SIG-M5 treated with dmso at 0.1 percent for 504 hours (cell line): Measurements from ENCODE around the gene NOL4L.

Experiments used
- DNase-seq: peaks from one replicate; lab custom pipeline; 2025; ENCODE audit not compliant: unreplicated experiment; lab: John Stamatoyannopoulos, UW

NOL4L gene

DNA sequence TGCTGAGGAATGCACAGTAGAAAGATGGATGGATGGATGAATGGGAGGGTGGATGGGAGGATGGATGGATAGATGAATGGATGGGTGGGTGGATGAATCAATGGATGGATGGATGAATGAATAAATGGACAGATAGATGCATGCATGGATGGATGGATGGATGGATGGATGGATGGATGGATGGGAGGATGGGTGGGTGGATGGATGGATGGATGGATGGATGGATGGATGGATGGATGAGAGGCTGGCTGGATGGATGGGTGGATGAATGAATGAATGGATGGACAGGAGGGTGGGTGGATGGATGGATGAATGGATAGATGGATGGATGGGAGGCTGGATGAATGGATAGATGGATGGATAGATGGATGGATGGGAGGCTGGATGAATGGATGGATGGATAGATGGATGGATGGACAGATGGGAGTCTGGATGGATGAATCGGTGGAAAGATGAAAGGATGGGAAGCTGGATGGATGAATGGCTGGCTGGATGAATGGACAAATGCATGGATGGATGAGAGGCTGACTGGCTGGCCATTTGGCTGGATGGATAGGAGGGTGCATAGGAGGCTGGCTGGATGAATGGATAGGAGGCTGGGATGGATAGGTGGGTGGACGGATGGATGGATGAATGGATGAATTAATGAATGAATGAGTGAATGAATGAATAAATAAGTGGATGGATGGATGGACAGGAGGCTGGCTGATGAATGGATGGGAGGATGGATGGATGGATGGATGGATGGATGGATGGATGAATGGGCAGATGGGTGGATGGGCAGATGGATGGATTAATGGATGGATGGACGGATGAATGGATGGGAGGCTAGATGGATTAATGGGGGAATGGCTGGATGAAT is 28.3 kb upstream of the NOL4L start:
- no peak for DNase-seq

DNA sequence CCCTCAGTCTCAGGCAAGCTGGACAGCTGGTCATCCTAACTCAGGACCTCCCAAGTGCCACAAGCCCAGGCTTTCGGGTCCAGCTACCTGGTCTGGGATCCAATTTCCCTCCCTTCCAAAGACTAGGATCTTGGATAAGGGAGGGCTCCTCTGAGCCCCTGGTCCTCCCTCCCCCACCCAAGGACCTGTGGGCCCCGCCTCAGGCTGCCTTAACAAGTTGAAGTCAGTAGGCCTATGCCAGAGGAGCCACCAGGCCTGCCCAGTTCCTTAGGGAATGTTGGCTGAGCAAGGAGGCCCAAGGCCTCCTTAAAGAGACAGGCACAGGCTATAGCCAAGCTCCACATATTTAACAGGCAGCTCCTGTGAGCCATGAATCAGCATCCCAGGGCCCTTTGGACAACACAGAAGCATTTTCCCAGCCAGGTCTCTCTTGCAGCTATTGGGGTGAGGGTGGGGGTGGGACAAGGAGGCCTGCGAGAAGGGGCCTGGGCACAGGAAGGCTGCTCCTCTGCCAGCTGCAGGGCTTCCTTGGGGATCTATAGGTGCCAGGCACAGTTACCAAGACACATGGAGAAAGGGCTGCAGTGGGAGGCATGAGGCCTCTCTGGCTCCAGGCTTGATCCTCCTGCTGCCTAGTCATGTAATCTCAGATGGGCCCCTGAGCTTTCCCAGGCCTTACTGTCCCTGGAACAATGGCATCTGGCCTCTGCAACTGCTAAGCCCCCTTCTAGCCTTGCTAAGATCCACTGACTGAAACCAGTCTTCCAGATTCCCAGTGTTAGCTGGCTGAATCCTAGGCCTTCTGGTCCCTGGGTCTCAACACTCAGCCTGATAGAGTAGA is 27.4 kb upstream of the NOL4L start:
- no peak for DNase-seq

DNA sequence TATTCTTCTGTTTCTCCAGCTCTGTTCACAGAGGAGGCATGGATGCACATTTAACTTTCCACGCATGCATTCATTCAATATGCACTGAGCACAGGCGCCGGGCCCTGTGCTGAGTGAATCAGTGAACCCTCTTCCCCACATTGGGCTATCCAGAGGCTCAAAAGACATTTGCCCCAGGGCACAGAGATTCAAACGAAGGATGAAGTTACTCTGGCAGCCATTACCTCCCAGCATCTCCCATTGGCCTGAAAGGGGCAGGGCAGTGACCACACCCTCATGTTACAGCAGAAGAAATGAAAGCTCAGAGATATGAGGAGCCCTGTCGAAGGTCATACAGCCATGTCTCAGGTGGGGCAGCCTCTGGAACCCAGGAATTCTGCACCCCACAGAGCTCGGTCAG is 26.7 kb upstream of the NOL4L start:
- DNase-seq = no peak

DNA sequence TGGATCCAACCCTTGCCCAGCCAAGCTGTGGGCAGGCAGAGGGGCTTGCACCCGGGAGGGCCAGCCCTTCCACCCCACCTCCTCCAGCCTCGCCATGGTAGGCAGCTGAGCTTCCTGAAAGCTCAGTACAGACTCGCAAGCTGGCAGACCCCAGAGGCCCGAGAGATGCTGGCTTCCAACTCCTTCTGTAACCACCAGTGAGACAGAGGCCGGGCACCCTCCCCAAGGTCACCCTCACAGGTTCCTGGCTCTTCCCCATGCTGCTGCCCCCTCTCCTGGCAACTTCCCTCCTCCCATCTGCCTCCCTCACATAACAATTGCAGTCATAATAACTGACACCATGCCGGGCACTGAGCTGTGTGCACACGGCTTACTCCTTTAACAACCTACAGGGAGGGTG is 26.2 kb upstream of the NOL4L start:
- DNase-seq = no peak

DNA sequence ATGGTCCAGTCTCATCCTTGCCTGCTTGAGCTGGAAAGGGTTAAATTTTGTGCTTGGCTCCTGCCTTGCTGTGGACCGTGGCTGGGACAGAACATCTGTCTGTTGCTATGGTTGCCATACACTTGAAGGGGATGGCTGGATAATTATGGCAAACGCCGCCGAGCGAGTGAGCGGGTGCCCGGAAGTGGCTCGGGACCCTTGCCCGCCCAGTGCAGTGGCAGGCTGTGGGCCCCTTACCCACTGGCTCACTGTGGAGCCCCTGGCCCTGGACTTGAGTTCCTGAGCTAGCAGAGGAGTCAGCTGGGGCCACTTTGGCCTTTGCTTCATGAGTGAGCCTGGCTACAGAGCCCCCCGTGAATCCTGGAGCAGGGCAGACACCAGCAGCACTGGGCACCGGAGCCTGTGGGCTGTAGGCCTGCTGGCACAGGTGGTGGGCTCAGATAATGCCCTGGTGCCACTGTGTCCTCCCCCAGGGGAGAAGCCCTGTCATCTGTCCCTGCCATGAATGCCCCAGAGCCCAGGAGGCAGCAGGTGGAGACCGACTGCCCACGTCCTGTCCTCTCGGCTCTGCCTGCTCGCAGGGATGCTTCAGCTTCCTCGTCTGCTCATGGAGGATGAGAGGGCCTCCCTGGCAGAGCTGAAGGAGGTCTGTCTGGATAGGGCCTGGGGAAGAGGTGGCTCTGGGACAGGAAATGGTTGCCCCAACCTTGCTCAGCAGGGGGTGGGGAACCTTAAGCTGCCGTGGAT is 25.5 kb upstream of the NOL4L start:
- peak; percentile 48 for DNase-seq

DNA sequence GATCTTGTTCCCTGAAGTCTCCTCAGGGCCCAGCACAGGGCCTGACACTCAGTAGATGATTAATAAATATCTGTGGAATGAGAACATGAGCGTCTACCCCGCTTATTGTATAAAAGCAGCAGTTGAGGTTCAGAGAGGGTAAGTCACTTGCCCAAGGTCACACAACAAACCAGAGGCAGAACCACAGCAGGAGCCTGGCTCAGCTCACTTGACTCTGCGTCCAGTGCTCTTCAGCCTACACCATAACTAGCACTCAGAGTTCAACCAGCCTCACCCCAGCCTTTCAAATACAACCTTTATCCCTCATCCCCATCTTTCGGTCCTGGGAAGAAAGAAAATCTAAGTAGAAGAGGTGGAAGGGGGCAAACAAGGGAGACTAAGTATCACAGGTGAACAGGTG is 24.9 kb upstream of the NOL4L start:
- DNase-seq = no peak

DNA sequence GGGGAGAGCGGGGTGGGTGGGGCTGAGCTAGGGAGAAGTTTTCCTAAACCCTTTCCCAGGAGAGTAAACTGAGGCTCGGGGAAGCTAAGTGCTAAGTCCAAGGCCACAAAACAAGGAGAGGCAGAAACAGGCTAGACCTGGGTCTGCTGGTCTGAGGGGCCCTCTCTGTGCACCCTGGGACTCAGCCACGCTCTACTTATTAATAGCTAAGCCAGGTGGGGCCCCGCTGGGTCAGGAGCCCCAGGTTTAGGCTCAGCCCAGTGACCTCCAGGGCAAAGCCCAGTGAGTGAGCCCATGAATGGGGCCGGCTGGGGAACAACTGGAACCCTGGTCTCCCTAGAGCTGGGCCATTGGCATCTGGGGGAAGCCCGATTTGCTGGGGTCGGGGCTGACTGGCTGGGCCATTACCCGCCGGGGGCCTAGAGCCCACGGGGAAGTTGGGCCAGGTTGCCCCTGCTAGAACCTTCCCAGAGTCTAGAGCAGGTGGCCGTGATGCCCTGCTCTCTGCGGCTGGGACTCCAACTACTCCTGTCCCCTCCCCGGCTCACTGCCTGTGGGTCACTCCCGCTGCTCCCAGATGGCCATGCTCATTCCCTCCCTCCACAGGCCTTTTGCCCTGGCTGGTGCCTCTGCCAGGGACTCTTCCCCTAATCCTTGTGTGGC is 24.1 kb upstream of the NOL4L start:
- no peak for DNase-seq

DNA sequence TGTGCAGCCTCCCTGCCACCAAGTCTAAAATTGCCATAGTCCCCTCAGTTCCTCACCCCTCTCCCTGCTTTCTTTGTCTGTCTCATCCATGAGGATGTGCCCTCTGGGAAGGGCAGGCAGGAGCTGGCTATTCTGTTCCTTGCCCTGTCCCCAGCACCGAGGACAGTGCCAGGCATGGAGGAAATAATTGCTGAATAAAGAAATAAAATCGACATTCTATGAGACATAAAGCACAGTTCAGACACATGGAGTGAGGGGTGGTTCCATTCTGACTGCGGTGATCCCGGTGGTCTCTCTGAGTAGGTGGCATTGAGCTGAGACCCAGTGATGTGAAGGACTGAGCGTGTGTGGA is 23.5 kb upstream of the NOL4L start:
- no peak for DNase-seq

DNA sequence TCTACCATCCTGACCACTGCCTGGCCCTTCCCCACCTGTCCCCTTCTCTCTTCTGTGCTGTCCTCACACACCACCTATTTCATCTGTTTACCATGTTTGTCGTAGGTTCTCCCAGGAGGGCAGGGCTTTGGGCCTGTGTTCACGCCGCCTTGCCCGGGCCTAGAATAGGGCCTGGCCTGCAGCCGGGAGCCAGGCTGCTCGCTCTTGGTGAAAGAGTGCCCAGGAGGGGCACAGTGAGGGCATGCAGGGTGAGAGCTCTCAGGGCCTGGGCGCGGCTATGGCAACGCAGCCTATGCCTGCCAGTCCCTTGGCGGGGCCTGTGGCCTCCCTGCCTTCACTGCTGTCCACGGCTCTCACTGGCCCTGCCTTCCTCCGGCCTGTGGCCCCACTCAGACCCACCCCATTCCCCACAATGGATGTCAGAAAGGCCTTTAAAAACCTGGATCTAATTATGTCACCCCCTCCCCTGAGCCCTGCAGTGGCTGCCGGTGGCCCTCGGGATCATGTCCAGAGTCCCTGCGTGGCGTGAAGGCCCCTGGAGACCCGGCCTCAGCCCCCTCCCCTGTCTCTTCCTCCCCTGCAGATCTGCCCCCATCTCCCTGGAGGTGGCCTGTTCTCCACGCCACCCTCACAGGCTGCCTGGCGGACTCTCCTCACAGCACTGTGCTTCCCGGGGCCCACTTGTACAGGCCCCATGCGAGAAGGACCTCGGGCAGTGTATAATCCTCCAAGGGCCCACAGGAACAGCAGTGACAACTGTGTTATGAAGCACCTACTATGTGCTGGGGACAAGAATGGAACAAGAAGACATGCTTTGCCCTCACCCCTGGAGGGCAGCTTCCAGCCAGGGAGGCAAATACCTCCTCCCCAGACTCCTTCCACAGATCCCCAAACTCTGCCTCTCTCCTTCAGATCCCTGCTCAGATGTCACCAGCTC is 22.9 kb upstream of the NOL4L start:
- no peak for DNase-seq

DNA sequence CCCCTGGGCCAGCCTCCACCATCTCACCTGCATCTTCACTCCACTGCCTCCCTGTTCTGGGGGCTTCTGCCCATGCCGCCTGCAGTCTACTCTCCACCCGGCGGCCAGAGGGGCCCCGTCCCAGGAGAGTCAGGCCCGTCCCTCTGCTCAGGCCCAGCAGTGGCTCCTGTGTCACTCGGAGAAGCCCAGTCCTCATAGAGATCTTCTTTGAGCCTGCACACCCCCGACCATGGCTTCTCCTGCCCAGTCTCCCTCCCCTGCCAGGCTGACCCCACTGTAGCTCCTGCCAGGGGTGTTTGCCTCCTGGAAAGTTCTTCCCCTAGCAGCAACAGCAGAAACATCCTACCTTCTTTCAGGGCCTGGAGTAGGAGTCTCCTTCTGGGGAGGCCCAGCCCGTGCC is 22.2 kb upstream of the NOL4L start:
- no peak for DNase-seq

DNA sequence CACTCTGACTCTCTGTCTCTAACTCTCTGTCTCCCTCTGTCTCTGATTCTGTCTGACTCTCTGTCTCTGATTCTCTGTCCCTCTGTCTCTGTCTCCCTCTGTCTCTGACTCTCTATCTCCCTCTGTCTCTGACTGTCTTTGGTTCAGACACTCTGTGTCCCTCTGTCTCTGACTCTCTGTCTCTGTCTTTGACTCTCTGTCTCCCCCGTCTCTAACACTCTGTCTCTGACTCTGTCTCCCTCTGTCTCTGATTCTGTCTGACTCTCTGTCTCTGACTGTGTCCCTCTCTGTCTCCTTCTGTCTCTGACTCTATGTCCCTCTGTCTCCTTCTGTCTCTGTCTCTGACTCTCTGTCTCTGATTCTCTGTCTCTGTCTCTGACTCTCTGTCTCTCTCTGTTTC is 21.7 kb upstream of the NOL4L start:
- DNase-seq = no peak

DNA sequence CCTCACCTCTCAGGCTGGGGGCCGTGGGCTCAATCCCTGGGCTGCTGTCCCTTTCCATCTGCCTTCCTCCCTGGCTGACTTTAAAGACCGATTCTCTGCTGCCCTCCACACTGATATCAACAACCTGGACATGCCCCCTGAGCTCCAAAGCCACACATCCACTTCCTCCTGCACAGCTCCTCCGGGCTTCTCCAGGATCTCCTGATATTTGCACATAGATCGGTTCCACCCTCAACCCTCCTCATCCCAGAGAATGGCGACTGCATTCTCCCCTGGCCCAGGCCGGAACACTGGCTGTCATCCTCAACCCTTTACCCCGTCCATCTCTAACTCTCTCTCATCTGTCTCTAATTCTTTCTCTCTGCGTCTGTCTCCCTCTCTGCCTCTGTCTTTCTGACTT is 21.0 kb upstream of the NOL4L start:
- DNase-seq = no peak

DNA sequence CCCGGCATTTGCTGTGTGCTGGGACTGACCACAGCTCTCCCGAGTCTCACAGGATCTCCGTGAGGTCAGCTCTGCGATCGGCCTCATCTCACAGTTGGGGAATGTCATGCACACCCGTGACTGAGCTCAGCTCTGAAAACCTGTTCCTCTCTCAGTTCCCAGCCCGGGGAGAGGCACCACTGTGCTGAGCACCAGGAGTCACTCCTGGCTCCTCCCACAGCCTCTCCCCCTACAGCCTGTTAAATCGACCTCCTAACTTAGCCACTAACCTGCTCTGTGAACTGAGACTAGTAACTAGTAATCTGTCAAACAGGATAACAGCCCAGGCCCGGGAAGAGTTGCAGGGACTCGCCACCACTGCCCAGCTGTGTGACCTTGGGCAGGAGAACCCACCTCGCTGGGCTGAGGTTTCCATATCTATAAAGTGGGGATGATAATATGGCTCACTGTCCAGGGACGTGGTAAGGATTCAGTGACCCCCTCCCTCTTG is 20.1 kb upstream of the NOL4L start:
- peak; percentile 80 for DNase-seq

DNA sequence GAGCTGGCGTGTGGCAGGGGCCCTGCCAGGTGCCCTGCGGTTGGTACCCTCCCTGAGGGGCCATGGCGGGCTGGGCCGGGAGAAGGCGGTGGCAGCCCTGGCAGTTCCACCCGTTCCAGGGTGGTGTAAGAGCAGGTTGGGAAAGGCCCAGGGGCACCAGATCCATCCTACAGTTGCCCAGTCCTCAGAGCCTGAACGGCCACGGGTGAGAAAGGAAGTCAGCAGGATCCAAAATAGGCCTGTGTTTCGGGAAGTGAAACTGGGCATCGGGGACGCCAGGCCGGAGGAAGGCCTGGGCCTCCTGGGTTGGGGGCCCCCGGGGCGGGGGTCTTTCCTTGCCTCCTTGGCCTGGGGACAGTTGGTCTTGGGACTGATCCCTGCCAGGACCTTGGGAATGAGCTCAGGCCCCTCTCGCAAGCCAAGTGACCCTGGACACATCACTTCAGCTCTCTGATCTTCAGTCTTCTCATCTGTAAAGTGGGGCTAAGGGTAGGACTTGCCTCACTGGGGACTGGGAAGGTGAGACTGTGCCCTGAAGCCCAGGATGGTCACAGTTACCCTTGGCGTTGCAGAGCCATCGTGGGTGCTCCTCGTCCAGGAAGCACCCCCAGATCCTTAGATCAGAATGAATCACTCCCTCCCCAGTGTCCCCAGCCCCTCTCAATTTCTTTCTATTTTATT is 18.1 kb upstream of the NOL4L start:
- peak; percentile 95 for DNase-seq

DNA sequence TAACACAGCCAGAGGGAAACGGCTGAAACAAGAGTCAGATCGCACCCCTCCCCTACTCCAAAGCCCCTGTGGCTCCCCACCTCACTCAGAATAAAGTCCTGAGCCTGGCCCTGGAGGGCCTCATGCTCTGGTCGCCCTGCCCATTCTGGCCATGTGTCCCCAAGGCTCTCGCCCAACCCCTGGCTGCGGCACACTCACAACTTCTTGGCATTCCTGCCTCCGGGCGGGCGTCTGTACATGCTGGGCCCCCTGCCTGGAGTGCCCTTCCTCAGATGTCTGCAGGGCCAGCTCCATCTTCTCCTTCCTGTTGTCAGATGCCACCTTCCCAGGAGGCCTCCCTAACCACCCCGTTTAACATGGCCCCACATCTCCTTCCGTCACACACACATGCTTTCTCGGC is 17.1 kb upstream of the NOL4L start:
- no peak for DNase-seq

DNA sequence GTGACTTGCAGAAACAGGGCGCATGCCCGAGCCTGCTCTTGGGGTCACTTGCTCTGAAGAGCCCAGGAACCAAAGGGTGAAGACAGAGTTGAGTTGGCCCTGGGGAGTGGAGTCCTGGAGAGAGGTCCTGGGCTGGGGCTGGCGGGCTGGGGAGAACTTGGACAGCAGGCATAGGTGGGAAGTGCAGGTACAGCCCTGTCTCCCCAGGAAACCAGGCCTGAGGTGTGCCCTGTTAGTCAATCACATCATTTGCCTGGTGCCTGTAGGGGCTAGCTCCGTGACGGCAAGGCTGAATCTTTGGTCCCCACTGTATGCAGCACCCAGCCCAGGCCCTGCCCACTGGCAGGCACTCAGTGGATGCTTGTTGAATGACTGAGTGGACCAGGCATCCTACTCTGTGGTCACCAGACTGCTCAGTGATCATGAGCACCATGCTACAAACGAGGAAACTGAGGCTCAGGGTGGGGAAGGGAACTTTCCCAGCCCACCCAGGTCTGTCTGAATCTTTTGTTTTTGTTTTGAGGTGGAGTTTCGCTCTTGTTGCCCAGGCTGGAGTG is 15.6 kb upstream of the NOL4L start:
- DNase-seq = no peak

DNA sequence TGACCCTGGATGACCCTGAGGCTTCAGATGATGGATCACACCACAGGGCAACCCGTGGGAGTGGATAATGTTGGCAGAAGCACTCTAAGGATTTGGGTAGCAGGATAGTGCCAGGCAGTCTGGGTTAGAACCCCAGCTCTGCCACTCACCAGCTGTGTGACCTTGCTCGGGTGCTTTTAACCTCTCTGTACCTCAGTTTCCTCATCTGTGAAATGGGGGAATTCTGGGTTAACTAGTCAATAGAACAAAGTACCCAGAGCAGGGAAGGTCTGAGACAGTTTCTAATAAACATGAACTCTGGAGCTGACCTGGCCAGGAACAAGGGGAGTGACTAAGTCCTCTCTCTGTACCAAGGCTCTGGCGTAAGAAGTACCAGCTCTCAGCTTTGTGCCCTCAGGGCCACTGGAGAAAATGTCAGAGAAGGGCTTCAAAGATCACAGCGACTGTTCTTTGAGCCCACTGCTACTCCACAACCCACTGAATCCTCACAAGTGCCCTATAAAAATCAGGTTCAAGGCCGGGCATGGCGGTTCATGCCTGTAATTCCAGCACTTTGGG is 14.7 kb upstream of the NOL4L start:
- no peak for DNase-seq

DNA sequence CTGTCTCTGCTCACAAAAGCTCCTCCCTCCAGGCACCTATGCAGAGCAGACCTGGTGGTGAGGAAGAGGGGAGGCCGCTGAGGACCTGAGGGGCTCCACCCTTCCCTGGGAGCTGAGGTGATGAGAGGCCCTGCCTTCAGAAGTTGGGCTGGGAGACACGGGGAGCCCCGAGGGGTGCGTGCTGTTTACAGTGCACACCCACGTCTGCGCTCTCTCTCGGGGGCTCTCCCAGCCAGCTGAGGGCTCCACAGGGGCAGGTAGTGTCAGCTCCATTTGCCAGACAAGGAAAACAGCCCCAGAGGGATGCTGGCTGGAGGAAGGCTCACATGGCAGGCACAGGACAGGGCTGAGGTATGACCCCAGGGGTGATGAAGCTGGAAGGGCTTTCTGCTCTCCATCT is 13.5 kb upstream of the NOL4L start:
- DNase-seq = no peak

DNA sequence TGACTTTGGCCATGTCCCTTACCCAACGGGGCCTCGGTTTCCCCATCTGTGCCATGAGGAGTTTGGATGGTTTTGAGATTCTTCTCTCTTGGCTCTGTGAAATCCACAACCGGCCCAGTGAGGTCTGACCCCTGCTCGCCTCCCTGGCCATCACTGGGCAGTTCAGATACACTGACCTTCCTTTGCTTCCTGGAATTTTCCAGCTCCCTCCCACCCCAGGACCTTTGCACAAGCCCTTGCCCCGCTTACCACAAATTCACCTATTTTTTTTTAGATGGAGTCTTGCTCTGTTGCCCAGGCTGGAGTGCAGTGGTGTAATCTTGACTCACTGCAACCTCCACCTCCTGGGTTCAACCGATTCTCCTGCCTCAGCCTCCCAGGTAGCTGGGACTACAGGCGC is 12.6 kb upstream of the NOL4L start:
- DNase-seq = no peak
